HepG2 (cell line): ENCODE measurements around the gene RANBP3. TPM values are rescaled to one million over a fixed set of nuclear protein-coding genes. Genes with fewer than 3 reads are reported as not detected.
"Not testable (repeated sequence)": the region's sequence is repeated elsewhere in the genome, so short reads cannot be mapped to it uniquely, and the experiment has no call there.

Experiments used
- ATAC-seq: fragments of 200-7000 bp; cut with Tn5 transposase; 3 replicates; pipeline ENCODE4 v1.9.1; 2020; ENCODE audit warnings: mild to moderate bottlenecking, moderate library complexity
- BruUV-seq: library from RNA; stranded (reverse); fragments of 400-500 nt; replicated peaks from 2 replicates; lab custom pipeline; 2021; lab: Mats Ljungman, UMichigan
- CTCF ChIA-PET: fragments of 300-600 bp; formaldehyde crosslinking; extraction: SDS; loops from one replicate; lab custom pipeline; 2021; ENCODE audit warnings: low total read pairs, inconsistent platforms, low intra/inter-chr PET ratio; lab: Yijun Ruan, JAX
- POLR2A ChIA-PET: fragments of 350-600 bp; sonication (Branson Sonifier 250); formaldehyde crosslinking; loops from one replicate; lab custom pipeline; 2020; ENCODE audit warnings: antibody characterized with exemption, inconsistent platforms; lab: Yijun Ruan, JAX
- DNase-seq: peaks from one replicate; pipeline ENCODE4 v3.0.0-alpha.2; 2015; ENCODE audit warnings: low spot score
- FAIRE-seq: peaks from 3 replicates; lab custom pipeline; 2011; peaks lifted over from hg19 to GRCh38; lab: Jason Lieb, UNC
- H2AFZ ChIP-seq: one replicate; pipeline ENCODE4 v1.6.1; 2011; ENCODE audit warnings: low read length, inconsistent platforms
- H3K27ac ChIP-seq: fragments of 300-600 bp; 3 replicates; pipeline ENCODE4 v1.8.0; 2011; ENCODE audit warnings: mixed run types, mild to moderate bottlenecking, mixed read lengths, low read length, inconsistent platforms; ENCODE audit not compliant: insufficient read depth; ENCODE audit errors: extremely low read length
- H3K27me3 ChIP-seq, 2 experiments: fragments of 200-600 bp in 1 of 2; 2 replicates in 1 of 2; 3 replicates in 1 of 2; pipeline versions ENCODE4 v1.6.0 to v1.8.0; 2011; ENCODE audit warnings: low read length in 2 of 2, mild to moderate bottlenecking in 2 of 2, moderate library complexity in 2 of 2, inconsistent platforms in 1 of 2; ENCODE audit not compliant: insufficient read depth in 2 of 2, control insufficient read depth in 1 of 2
- H3K36me3 ChIP-seq, 2 experiments: fragments of 200-600 bp in 1 of 2; replicated peaks in 1 of 2; 2 replicates in 1 of 2; 3 replicates in 1 of 2; pipeline versions ENCODE4 v1.5.1 to v1.8.0; 2011; ENCODE audit warnings: low read length in 2 of 2, inconsistent platforms in 1 of 2; ENCODE audit not compliant: insufficient read depth in 2 of 2, control insufficient read depth in 1 of 2
- H3K4me1 ChIP-seq: 2 replicates; pipeline ENCODE4 v1.5.1; 2012; ENCODE audit warnings: low read length, inconsistent platforms; ENCODE audit not compliant: insufficient read depth
- H3K4me2 ChIP-seq: 2 replicates; pipeline ENCODE4 v1.6.0; 2011; ENCODE audit warnings: low read depth, low read length, inconsistent platforms
- H3K4me3 ChIP-seq, 3 experiments: fragments of 200-600 bp in 1 of 3; sonication (generic), shearing (Covaris generic) in 1 of 3; replicated peaks in 1 of 3; 2 replicates each; pipeline ENCODE4 v1.5.1; 2011 to 2016; ENCODE audit warnings: low read length in 3 of 3, inconsistent platforms in 2 of 3, low read depth in 2 of 3, mild to moderate bottlenecking in 2 of 3, control low read depth in 1 of 3, mixed read lengths in 1 of 3; ENCODE audit not compliant: insufficient read depth in 1 of 3
- H3K79me2 ChIP-seq: one replicate; pipeline ENCODE4 v1.6.1; 2011; ENCODE audit warnings: low read length, inconsistent platforms; ENCODE audit not compliant: insufficient read depth
- H3K9ac ChIP-seq: 2 replicates; pipeline ENCODE4 v1.6.0; 2011; ENCODE audit warnings: mild to moderate bottlenecking, low read depth, low read length, inconsistent platforms; ENCODE audit not compliant: insufficient read depth
- H3K9me3 ChIP-seq: 2 replicates; pipeline ENCODE4 v1.5.1; 2012; ENCODE audit warnings: mild to moderate bottlenecking, low read length
- H4K20me1 ChIP-seq: 2 replicates; pipeline ENCODE4 v1.6.0; 2011; ENCODE audit warnings: inconsistent platforms, mild to moderate bottlenecking, low read length, moderate library complexity; ENCODE audit not compliant: insufficient read depth
- FOSL1 ChIP-seq: sonication (generic); formaldehyde crosslinking; IDR thresholded peaks from 2 replicates; pipeline ENCODE4 v1.9.0; 2021; ENCODE audit warnings: missing genetic modification reagents, borderline replicate concordance
- FOXO1 ChIP-seq: sonication (generic); formaldehyde crosslinking; IDR thresholded peaks from 2 replicates; pipeline ENCODE4 v1.4.0; 2020; ENCODE audit warnings: missing genetic modification reagents
- ZMAT3 ChIP-seq: sonication (generic); formaldehyde crosslinking; conservative IDR thresholded peaks from 2 replicates; pipeline ENCODE4 v1.7.0; 2021; ENCODE audit warnings: missing genetic modification reagents
- ZNF121 ChIP-seq: sonication (generic); formaldehyde crosslinking; IDR thresholded peaks from 2 replicates; pipeline ENCODE4 v1.5.0; 2020; ENCODE audit warnings: mild to moderate bottlenecking, missing genetic modification reagents
- ZNF232 ChIP-seq: sonication (generic); formaldehyde crosslinking; IDR thresholded peaks from 2 replicates; pipeline ENCODE4 v1.4.0; 2020; ENCODE audit warnings: missing genetic modification reagents, borderline replicate concordance
- ZNF296 ChIP-seq: sonication (generic); formaldehyde crosslinking; conservative IDR thresholded peaks from 2 replicates; pipeline ENCODE4 v1.5.0; 2020; ENCODE audit warnings: mild to moderate bottlenecking, missing genetic modification reagents
- ZNF446 ChIP-seq: sonication (generic); formaldehyde crosslinking; IDR thresholded peaks from 2 replicates; pipeline ENCODE4 v1.5.0; 2020; ENCODE audit warnings: mild to moderate bottlenecking, missing genetic modification reagents
- ZNF792 ChIP-seq: IDR thresholded peaks from 2 replicates; pipeline ENCODE4 v1.6.1; 2016
- WGBS: methylation state at CpG from one replicate; pipeline ENCODE4 v1.1.6; 2017; ENCODE audit warnings: low lambda C conversion rate; 5-methylcytosine and 5-hydroxymethylcytosine counted together
- in situ Hi-C: cut with HindIII; loops from 2 replicates; pipeline ENCODE4 v1.10.0; 2017; ENCODE audit warnings: low pct_unique_long_range_greater_than_20kb; ENCODE audit not compliant: extremely low pct_ligation_motif_present
- intact Hi-C: fragments of 100-400 bp; cut with micrococcal nuclease; formaldehyde crosslinking; loops from one replicate; pipeline ENCODE4 v1.10.0; 2022; ENCODE audit not compliant: unreplicated experiment
- polyA plus RNA-seq, 8 experiments: library from polyadenylated mRNA; depleted of rRNA in 3 of 8; stranded (reverse) in 7 of 8; unstranded in 1 of 8; fragments of >200 nt; fragmentation: Illumina TruSeq in 4 of 8; extraction: Trizol in 4 of 8; gene quantifications; 2 replicates each; pipeline versions ENCODE4 v1.2.1 to v1.2.3, GENCODE V29; 2011 to 2016; ENCODE audit warnings: low read depth in 4 of 8, missing spikeins in 1 of 8, mixed read lengths in 1 of 8; ENCODE audit not compliant: insufficient read depth in 1 of 8
- total RNA-seq, 5 experiments: library from RNA; depleted of rRNA; stranded (reverse); fragments of >200 nt; fragmentation: Illumina TruSeq; extraction: Trizol; gene quantifications; 2 replicates each; pipeline ENCODE4 v1.2.3, GENCODE V29; 2016; ENCODE audit warnings: low read depth in 1 of 5
- TF ChIP-seq, protein P1 (sequence below): sonication (generic); formaldehyde crosslinking; IDR thresholded peaks from 2 replicates; pipeline ENCODE4 v1.4.0; 2020; ENCODE audit warnings: missing genetic modification reagents

RANBP3 gene
- total and polyA plus RNA-seq, 2 of the 13 experiments (the other 11 are each of a cell fraction or from before 2014, with no cell fraction given), result 39.5 to 149 TPM

DNA sequence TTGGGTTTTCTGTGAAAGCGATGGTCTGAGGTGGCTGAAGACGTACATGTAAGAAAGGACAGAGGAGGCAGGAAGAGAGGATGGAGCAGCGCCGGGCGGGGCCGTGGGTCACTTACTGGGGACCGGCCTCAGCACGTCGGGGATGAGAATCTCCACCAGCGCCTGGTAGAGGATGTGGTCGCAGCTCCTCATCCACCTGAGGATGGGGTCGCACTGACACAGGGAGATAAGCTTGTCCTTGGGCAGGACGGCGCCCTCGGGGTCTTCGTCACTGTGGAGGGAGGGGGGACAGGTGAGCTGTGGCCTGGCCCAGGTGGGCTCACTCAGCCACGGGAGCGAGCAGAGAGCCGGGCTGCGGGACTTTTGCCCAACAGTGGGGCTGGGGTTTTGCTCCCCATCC lies 29.0 kb upstream of the RANBP3 start:
- ChIA-PET POLR2A (no interaction called here), CTCF (no interaction called here)
- FAIRE-seq (no peak), ATAC-seq (no peak), DNase-seq (no peak)
- no peak overlapping the region for H3K9ac ChIP-seq
- H3K36me3 ChIP-seq, result no peaks in the 10 kb centered on the region
- no peak overlapping the region for H3K4me2 ChIP-seq
- in situ Hi-C loops, result no loop called here
- no peak overlapping the region for H3K4me3 ChIP-seq
- intact Hi-C loops, result no loop called here
- H3K4me1 ChIP-seq, result peaks cover 20% of the 10 kb centered on the region
- no peaks in the 10 kb centered on the region for H4K20me1 ChIP-seq
- TF ChIP-seq, protein P1, sequence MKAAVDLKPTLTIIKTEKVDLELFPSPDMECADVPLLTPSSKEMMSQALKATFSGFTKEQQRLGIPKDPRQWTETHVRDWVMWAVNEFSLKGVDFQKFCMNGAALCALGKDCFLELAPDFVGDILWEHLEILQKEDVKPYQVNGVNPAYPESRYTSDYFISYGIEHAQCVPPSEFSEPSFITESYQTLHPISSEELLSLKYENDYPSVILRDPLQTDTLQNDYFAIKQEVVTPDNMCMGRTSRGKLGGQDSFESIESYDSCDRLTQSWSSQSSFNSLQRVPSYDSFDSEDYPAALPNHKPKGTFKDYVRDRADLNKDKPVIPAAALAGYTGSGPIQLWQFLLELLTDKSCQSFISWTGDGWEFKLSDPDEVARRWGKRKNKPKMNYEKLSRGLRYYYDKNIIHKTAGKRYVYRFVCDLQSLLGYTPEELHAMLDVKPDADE (CRISPR knock-in tag), result no peak
- no peak for TF ChIP-seq ZMAT3
- TF ChIP-seq ZNF232, result no peak
- no peak for TF ChIP-seq ZNF296 (CRISPR knock-in tag)
- no peak for TF ChIP-seq ZNF446 (CRISPR knock-in tag)
- no peak for TF ChIP-seq FOSL1 (CRISPR knock-in tag)
- no peak for TF ChIP-seq ZNF792 (CRISPR knock-in tag)
- no peak for TF ChIP-seq FOXO1 (CRISPR knock-in tag)
- H2AFZ ChIP-seq, result no peak overlapping the region
- peaks cover 0 to 3% of the 10 kb centered on the region in 2 experiments; a peak in 1 of 5 replicates for H3K27me3 ChIP-seq
- no TSS peak for BruUV-seq
- no peaks in the 10 kb centered on the region for H3K9me3 ChIP-seq
- no peak overlapping the region for H3K27ac ChIP-seq
- H3K79me2 ChIP-seq, result no peaks in the 10 kb centered on the region
- 78% methylated on average over 10 of the region's 20 CpGs for WGBS

DNA sequence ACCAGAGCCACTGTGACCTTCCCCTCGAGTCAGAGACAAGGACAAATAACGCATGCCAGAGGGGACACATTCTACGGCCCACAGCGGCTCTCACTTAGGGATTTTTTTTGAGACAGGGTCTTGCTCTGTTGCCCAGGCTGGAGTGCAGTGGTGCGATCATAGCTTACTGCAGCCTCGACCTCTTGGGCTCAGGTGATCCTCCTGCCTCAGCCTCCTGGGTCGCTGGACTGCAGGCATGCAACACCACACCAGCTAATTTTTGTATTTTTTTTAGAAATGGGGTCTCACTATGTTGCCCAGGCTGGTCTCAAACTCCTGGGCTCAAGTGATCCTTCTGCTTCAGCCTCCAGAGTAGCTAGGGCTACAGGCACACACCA lies 28.1 kb upstream of the RANBP3 start:
- intact Hi-C loops, H3K27ac ChIP-seq, H3K36me3 ChIP-seq, H2AFZ ChIP-seq, H3K9me3 ChIP-seq, H3K4me3 ChIP-seq, H3K27me3 ChIP-seq, DNase-seq, H3K9ac ChIP-seq, FAIRE-seq, H3K79me2 ChIP-seq, CTCF ChIA-PET, H4K20me1 ChIP-seq, BruUV-seq, H3K4me2 ChIP-seq, in situ Hi-C loops, POLR2A ChIA-PET, ATAC-seq: not testable (repeated sequence)
- 0 out of 2 replicates have a peak, but pooled peaks have one; percentile 39 for TF ChIP-seq ZNF121 (CRISPR knock-in tag)
- H3K4me1 ChIP-seq, result peaks cover 12% of the 10 kb centered on the region
- 61% methylated on average over 6 of the region's 7 CpGs for WGBS
